HepG2 (cell line): Measurements from ENCODE around the gene SUSD4. TPM values are rescaled to one million over a fixed set of nuclear protein-coding genes. Genes with fewer than 3 reads are reported as not detected.

Experiments
- ATAC-seq: fragments of 200-7000 bp; cut with Tn5 transposase; 3 replicates; pipeline ENCODE4 v1.9.1; 2020; ENCODE audit warnings: mild to moderate bottlenecking, moderate library complexity
- BruUV-seq: library from RNA; stranded (reverse); fragments of 400-500 nt; replicated peaks from 2 replicates; lab custom pipeline; 2021; lab: Mats Ljungman, UMichigan
- CTCF ChIA-PET: fragments of 300-600 bp; formaldehyde crosslinking; extraction: SDS; loops from one replicate; lab custom pipeline; 2021; ENCODE audit warnings: low total read pairs, inconsistent platforms, low intra/inter-chr PET ratio; lab: Yijun Ruan, JAX
- POLR2A ChIA-PET: fragments of 350-600 bp; sonication (Branson Sonifier 250); formaldehyde crosslinking; loops from one replicate; lab custom pipeline; 2020; ENCODE audit warnings: antibody characterized with exemption, inconsistent platforms; lab: Yijun Ruan, JAX
- DNase-seq: peaks from one replicate; pipeline ENCODE4 v3.0.0-alpha.2; 2015; ENCODE audit warnings: low spot score
- FAIRE-seq: peaks from 3 replicates; lab custom pipeline; 2011; peaks lifted over from hg19 to GRCh38; lab: Jason Lieb, UNC
- H2AFZ ChIP-seq: one replicate; pipeline ENCODE4 v1.6.1; 2011; ENCODE audit warnings: low read length, inconsistent platforms
- H3K27ac ChIP-seq: fragments of 300-600 bp; 3 replicates; pipeline ENCODE4 v1.8.0; 2011; ENCODE audit warnings: mixed run types, mild to moderate bottlenecking, mixed read lengths, low read length, inconsistent platforms; ENCODE audit not compliant: insufficient read depth; ENCODE audit errors: extremely low read length
- H3K27me3 ChIP-seq, 2 experiments: fragments of 200-600 bp in 1 of 2; 2 replicates in 1 of 2; 3 replicates in 1 of 2; pipeline versions ENCODE4 v1.6.0 to v1.8.0; 2011; ENCODE audit warnings: low read length in 2 of 2, mild to moderate bottlenecking in 2 of 2, moderate library complexity in 2 of 2, inconsistent platforms in 1 of 2; ENCODE audit not compliant: insufficient read depth in 2 of 2, control insufficient read depth in 1 of 2
- H3K36me3 ChIP-seq, 2 experiments: fragments of 200-600 bp in 1 of 2; replicated peaks in 1 of 2; 2 replicates in 1 of 2; 3 replicates in 1 of 2; pipeline versions ENCODE4 v1.5.1 to v1.8.0; 2011; ENCODE audit warnings: low read length in 2 of 2, inconsistent platforms in 1 of 2; ENCODE audit not compliant: insufficient read depth in 2 of 2, control insufficient read depth in 1 of 2
- H3K4me1 ChIP-seq: 2 replicates; pipeline ENCODE4 v1.5.1; 2012; ENCODE audit warnings: low read length, inconsistent platforms; ENCODE audit not compliant: insufficient read depth
- H3K4me2 ChIP-seq: 2 replicates; pipeline ENCODE4 v1.6.0; 2011; ENCODE audit warnings: low read depth, low read length, inconsistent platforms
- H3K4me3 ChIP-seq, 3 experiments: fragments of 200-600 bp in 1 of 3; sonication (generic), shearing (Covaris generic) in 1 of 3; replicated peaks in 1 of 3; 2 replicates each; pipeline ENCODE4 v1.5.1; 2011 to 2016; ENCODE audit warnings: low read length in 3 of 3, inconsistent platforms in 2 of 3, low read depth in 2 of 3, mild to moderate bottlenecking in 2 of 3, control low read depth in 1 of 3, mixed read lengths in 1 of 3; ENCODE audit not compliant: insufficient read depth in 1 of 3
- H3K79me2 ChIP-seq: one replicate; pipeline ENCODE4 v1.6.1; 2011; ENCODE audit warnings: low read length, inconsistent platforms; ENCODE audit not compliant: insufficient read depth
- H3K9ac ChIP-seq: 2 replicates; pipeline ENCODE4 v1.6.0; 2011; ENCODE audit warnings: mild to moderate bottlenecking, low read depth, low read length, inconsistent platforms; ENCODE audit not compliant: insufficient read depth
- H3K9me3 ChIP-seq: 2 replicates; pipeline ENCODE4 v1.5.1; 2012; ENCODE audit warnings: mild to moderate bottlenecking, low read length
- H4K20me1 ChIP-seq: 2 replicates; pipeline ENCODE4 v1.6.0; 2011; ENCODE audit warnings: inconsistent platforms, mild to moderate bottlenecking, low read length, moderate library complexity; ENCODE audit not compliant: insufficient read depth
- AGO2 ChIP-seq: fragments of 200-400 bp; formaldehyde crosslinking; optimal IDR thresholded peaks from 2 replicates; pipeline ENCODE3; 2017; ENCODE audit warnings: mild to moderate bottlenecking, low read depth, low read length, moderate library complexity
- ARID4A ChIP-seq: sonication (generic); formaldehyde crosslinking; IDR thresholded peaks from 2 replicates; pipeline ENCODE4 v1.5.0; 2020; ENCODE audit warnings: mild to moderate bottlenecking, missing genetic modification reagents, borderline replicate concordance
- ATAD3A ChIP-seq: sonication (generic); formaldehyde crosslinking; IDR thresholded peaks from 2 replicates; pipeline ENCODE4 v1.4.0; 2020; ENCODE audit warnings: missing genetic modification reagents
- FOSL1 ChIP-seq: sonication (generic); formaldehyde crosslinking; IDR thresholded peaks from 2 replicates; pipeline ENCODE4 v1.9.0; 2021; ENCODE audit warnings: missing genetic modification reagents, borderline replicate concordance
- GATAD1 ChIP-seq: IDR thresholded peaks from 2 replicates; pipeline ENCODE4 v1.6.1; 2016; ENCODE audit warnings: missing genetic modification reagents, missing compliant biosample characterization
- POLR2A ChIP-seq, 2 experiments: IDR thresholded peaks; 2 replicates each; pipeline ENCODE4 v1.6.1; 2011; ENCODE audit warnings: low read depth in 2 of 2, low read length in 2 of 2, mild to moderate bottlenecking in 1 of 2, moderate library complexity in 1 of 2; ENCODE audit not compliant: insufficient read depth in 1 of 2
- POLR2G ChIP-seq: fragments of 200-400 bp; formaldehyde crosslinking; IDR thresholded peaks from 2 replicates; pipeline ENCODE4 v1.6.1; 2018; ENCODE audit warnings: mild to moderate bottlenecking, low read depth, low read length, moderate library complexity
- PRPF4 ChIP-seq: fragments of 200-400 bp; formaldehyde crosslinking; IDR thresholded peaks from 2 replicates; pipeline ENCODE4 v1.6.1; 2016; ENCODE audit warnings: low read length, low read depth; ENCODE audit not compliant: poor library complexity, severe bottlenecking
- SAP130 ChIP-seq: IDR thresholded peaks from 2 replicates; pipeline ENCODE4 v1.6.1; 2016; ENCODE audit warnings: low read depth
- SNAPC5 ChIP-seq: sonication (generic); formaldehyde crosslinking; IDR thresholded peaks from 2 replicates; pipeline ENCODE4 v1.8.1; 2023; ENCODE audit warnings: mild to moderate bottlenecking, missing genetic modification reagents, borderline replicate concordance
- TBX2 ChIP-seq: sonication (generic); formaldehyde crosslinking; IDR thresholded peaks from 2 replicates; pipeline ENCODE4 v1.5.0; 2020; ENCODE audit warnings: missing genetic modification reagents, mild to moderate bottlenecking, borderline replicate concordance
- TBX3 ChIP-seq: fragments of 450-650 bp; IDR thresholded peaks from 2 replicates; pipeline ENCODE4 v1.6.1; 2017; ENCODE audit warnings: antibody characterized with exemption, mild to moderate bottlenecking, inconsistent platforms, borderline replicate concordance
- ZBTB37 ChIP-seq: sonication (generic); formaldehyde crosslinking; IDR thresholded peaks from 2 replicates; pipeline ENCODE4 v1.4.0; 2020; ENCODE audit warnings: mild to moderate bottlenecking, missing genetic modification reagents
- ZNF780A ChIP-seq: sonication (generic); formaldehyde crosslinking; IDR thresholded peaks from 2 replicates; pipeline ENCODE4 v1.8.0; 2022; ENCODE audit warnings: mild to moderate bottlenecking, missing genetic modification reagents, moderate library complexity
- WGBS: methylation state at CpG from one replicate; pipeline ENCODE4 v1.1.6; 2017; ENCODE audit warnings: low lambda C conversion rate; 5-methylcytosine and 5-hydroxymethylcytosine counted together
- in situ Hi-C: cut with HindIII; loops from 2 replicates; pipeline ENCODE4 v1.10.0; 2017; ENCODE audit warnings: low pct_unique_long_range_greater_than_20kb; ENCODE audit not compliant: extremely low pct_ligation_motif_present
- intact Hi-C: fragments of 100-400 bp; cut with micrococcal nuclease; formaldehyde crosslinking; loops from one replicate; pipeline ENCODE4 v1.10.0; 2022; ENCODE audit not compliant: unreplicated experiment
- polyA plus RNA-seq, 8 experiments: library from polyadenylated mRNA; depleted of rRNA in 3 of 8; stranded (reverse) in 7 of 8; unstranded in 1 of 8; fragments of >200 nt; fragmentation: Illumina TruSeq in 4 of 8; extraction: Trizol in 4 of 8; gene quantifications; 2 replicates each; pipeline versions ENCODE4 v1.2.1 to v1.2.3, GENCODE V29; 2011 to 2016; ENCODE audit warnings: low read depth in 4 of 8, missing spikeins in 1 of 8, mixed read lengths in 1 of 8; ENCODE audit not compliant: insufficient read depth in 1 of 8
- total RNA-seq, 5 experiments: library from RNA; depleted of rRNA; stranded (reverse); fragments of >200 nt; fragmentation: Illumina TruSeq; extraction: Trizol; gene quantifications; 2 replicates each; pipeline ENCODE4 v1.2.3, GENCODE V29; 2016; ENCODE audit warnings: low read depth in 1 of 5

Gene SUSD4
- total and polyA plus RNA-seq, 2 of the 13 experiments (the other 11 are each of a cell fraction or from before 2014, with no cell fraction given): not detected

GRCh38 chr1:223343692-223344091, 20.3 kb downstream of the SUSD4 start:
- H2AFZ ChIP-seq: no peak overlapping the region
- DNase-seq (no peak), ATAC-seq (no peak), FAIRE-seq (no peak)
- no peak overlapping the region for H3K27ac ChIP-seq
- H3K9me3 ChIP-seq: no peaks in the 10 kb centered on the region
- no peaks in the 10 kb centered on the region for H3K36me3 ChIP-seq
- in situ Hi-C loops: no loop called here
- H3K27me3 ChIP-seq: peaks cover 0 to 14% of the 10 kb centered on the region in 2 experiments; a peak in 4 of 5 replicates
- no peaks in the 10 kb centered on the region for H3K79me2 ChIP-seq
- H3K4me3 ChIP-seq: no peak overlapping the region
- H3K9ac ChIP-seq: no peak overlapping the region
- no peaks in the 10 kb centered on the region for H3K4me1 ChIP-seq
- TF ChIP-seq TBX3 (no peak), SAP130 (CRISPR knock-in tag) (no peak), AGO2 (no peak)
- TF ChIP-seq, all 625 proteins: peak for 0
- ChIA-PET POLR2A (no interaction called here), CTCF (no interaction called here)
- H3K4me2 ChIP-seq: no peak overlapping the region
- intact Hi-C loops: no loop called here
- H4K20me1 ChIP-seq: no peaks in the 10 kb centered on the region
- 3% methylated on average over 3 of the region's 3 CpGs for WGBS
- no TSS peak for BruUV-seq

DNA sequence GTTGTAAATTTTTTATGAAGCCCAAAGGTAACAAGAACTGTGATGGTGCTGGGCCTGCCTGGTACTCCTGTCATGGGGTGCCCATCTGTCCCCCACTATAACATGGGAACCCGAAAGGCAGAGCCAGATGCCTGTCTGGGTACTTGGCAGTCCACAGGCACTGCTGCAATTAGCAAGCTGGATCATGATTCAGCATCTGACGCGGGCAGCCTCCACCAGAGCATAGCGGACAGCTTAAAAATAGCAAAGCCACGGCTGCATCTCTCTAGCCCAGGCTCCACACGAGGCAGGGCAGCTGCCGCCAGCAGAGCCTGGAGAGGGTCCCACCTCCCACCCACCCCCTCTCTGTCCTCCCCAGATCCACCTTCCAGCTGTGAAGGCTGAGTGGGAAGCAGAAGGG, 22.9 kb downstream of the SUSD4 start:
- Histone ChIP-seq H4K20me1 (no peaks in the 10 kb centered on the region), H3K79me2 (no peaks in the 10 kb centered on the region), H3K4me3 (no peak overlapping the region), H3K4me2 (no peak overlapping the region), H3K36me3 (no peaks in the 10 kb centered on the region), H3K27ac (no peak overlapping the region), H3K4me1 (no peaks in the 10 kb centered on the region), H3K9me3 (no peaks in the 10 kb centered on the region), H3K27me3 (peaks cover 0 to 20% of the 10 kb centered on the region in 2 experiments; a peak in 3 of 5 replicates), H2AFZ (no peak overlapping the region), H3K9ac (no peak overlapping the region)
- BruUV-seq: no TSS peak
- ATAC-seq (no peak), FAIRE-seq (no peak), DNase-seq (no peak)
- intact Hi-C loops (no loop called here), in situ Hi-C loops (no loop called here)
- ChIA-PET POLR2A (no interaction called here), CTCF (no interaction called here)
- WGBS: 13% methylated on average over 4 of the region's 7 CpGs
- TF ChIP-seq POLR2A (IDR thresholded peaks at IDR 0.05; ENCODE audit: insufficient read depth in 1 of 2, low read depth in 2 of 2, low read length in 2 of 2) (no peak), GATAD1 (CRISPR knock-in tag) (no peak), PRPF4 (no peak), FOSL1 (no peak), ZBTB37 (CRISPR knock-in tag) (no peak), SNAPC5 (no peak), TBX2 (CRISPR knock-in tag) (no peak), ZNF780A (CRISPR knock-in tag) (no peak), ATAD3A (CRISPR knock-in tag) (no peak), ARID4A (CRISPR knock-in tag) (no peak), POLR2G (no peak)
